A673 (cell line): ENCODE measurements around the gene TMEM203. TPM values are rescaled to one million over a fixed set of nuclear protein-coding genes. Genes with fewer than 3 reads are reported as not detected.

Experiments
- BruUV-seq: library from RNA; stranded (reverse); fragments of 400-500 nt; replicated peaks from 2 replicates; lab custom pipeline; 2021; lab: Mats Ljungman, UMichigan
- CTCF ChIA-PET: fragments of 300-600 bp; sonication (Branson Sonifier 250); formaldehyde crosslinking; loops from one replicate; lab custom pipeline; 2022; ENCODE audit warnings: antibody characterized with exemption; lab: Charles Lee
- POLR2A ChIA-PET: fragments of 300-600 bp; sonication (Branson Sonifier 250); formaldehyde crosslinking; loops from one replicate; lab custom pipeline; 2022; ENCODE audit warnings: antibody characterized with exemption; ENCODE audit not compliant: low non-redundant PET; lab: Charles Lee
- DNase-seq: peaks from one replicate; pipeline ENCODE4 v3.0.0-alpha.2; 2015; ENCODE audit warnings: low spot score
- H3K27ac ChIP-seq: fragments of 200-600 bp; sonication (generic); 2 replicates; pipeline ENCODE4 v1.5.1; 2016; ENCODE audit warnings: mixed run types, low read depth, mild to moderate bottlenecking, mixed read lengths, antibody characterized with exemption, low read length; ENCODE audit not compliant: poor library complexity, severe bottlenecking
- H3K27me3 ChIP-seq: fragments of 200-600 bp; sonication (generic); replicated peaks from 2 replicates; pipeline ENCODE4 v1.6.1; 2017; ENCODE audit warnings: mixed run types, low read depth, mild to moderate bottlenecking, mixed read lengths, antibody characterized with exemption, low read length; ENCODE audit not compliant: insufficient read depth, poor library complexity
- H3K36me3 ChIP-seq: fragments of 200-600 bp; sonication (generic); 2 replicates; pipeline ENCODE4 v1.6.1; 2016; ENCODE audit warnings: mixed run types, mild to moderate bottlenecking, mixed read lengths, antibody characterized with exemption, low read length; ENCODE audit not compliant: insufficient read depth, poor library complexity, severe bottlenecking
- H3K4me1 ChIP-seq: fragments of 200-600 bp; sonication (generic); 2 replicates; pipeline ENCODE4 v1.6.1; 2017; ENCODE audit warnings: mixed run types, mild to moderate bottlenecking, mixed read lengths, antibody characterized with exemption, low read length; ENCODE audit not compliant: insufficient read depth, poor library complexity, severe bottlenecking
- H3K4me3 ChIP-seq: fragments of 200-600 bp; sonication (generic); 2 replicates; pipeline ENCODE4 v1.5.1; 2016; ENCODE audit warnings: low read depth, mixed run types, mild to moderate bottlenecking, mixed read lengths, low read length; ENCODE audit not compliant: poor library complexity, severe bottlenecking
- H3K9me3 ChIP-seq: fragments of 200-600 bp; sonication (generic); 2 replicates; pipeline ENCODE4 v1.6.1; 2016; ENCODE audit warnings: mixed run types, low read depth, mild to moderate bottlenecking, mixed read lengths, antibody characterized with exemption, low read length; ENCODE audit not compliant: poor library complexity, severe bottlenecking
- EZH2 ChIP-seq: fragments of 200-600 bp; sonication (generic); IDR thresholded peaks from 2 replicates; pipeline ENCODE4 v1.6.1; 2017; ENCODE audit warnings: borderline replicate concordance, low read depth, mild to moderate bottlenecking, mixed read lengths, antibody characterized with exemption, low read length; ENCODE audit not compliant: poor library complexity, severe bottlenecking
- intact Hi-C: fragments of 100-400 bp; cut with micrococcal nuclease; formaldehyde crosslinking; loops from one replicate; pipeline ENCODE4 v1.10.0; 2022; ENCODE audit not compliant: unreplicated experiment
- total RNA-seq: library from RNA; stranded (reverse); gene quantifications from 2 replicates; pipeline ENCODE4 v1.2.3, GENCODE V29; 2021
- TF ChIP-seq, protein P1 (sequence below): fragments of 300-800, 200-600 bp; sonication (generic); conservative IDR thresholded peaks from 2 replicates; pipeline ENCODE4 v1.5.1; 2017; ENCODE audit warnings: low read depth, mild to moderate bottlenecking, antibody characterized with exemption, low read length, moderate library complexity, mixed read lengths

TMEM203 gene
- total RNA-seq, 1 experiment from 2014 or later = 37.5 TPM

DNA sequence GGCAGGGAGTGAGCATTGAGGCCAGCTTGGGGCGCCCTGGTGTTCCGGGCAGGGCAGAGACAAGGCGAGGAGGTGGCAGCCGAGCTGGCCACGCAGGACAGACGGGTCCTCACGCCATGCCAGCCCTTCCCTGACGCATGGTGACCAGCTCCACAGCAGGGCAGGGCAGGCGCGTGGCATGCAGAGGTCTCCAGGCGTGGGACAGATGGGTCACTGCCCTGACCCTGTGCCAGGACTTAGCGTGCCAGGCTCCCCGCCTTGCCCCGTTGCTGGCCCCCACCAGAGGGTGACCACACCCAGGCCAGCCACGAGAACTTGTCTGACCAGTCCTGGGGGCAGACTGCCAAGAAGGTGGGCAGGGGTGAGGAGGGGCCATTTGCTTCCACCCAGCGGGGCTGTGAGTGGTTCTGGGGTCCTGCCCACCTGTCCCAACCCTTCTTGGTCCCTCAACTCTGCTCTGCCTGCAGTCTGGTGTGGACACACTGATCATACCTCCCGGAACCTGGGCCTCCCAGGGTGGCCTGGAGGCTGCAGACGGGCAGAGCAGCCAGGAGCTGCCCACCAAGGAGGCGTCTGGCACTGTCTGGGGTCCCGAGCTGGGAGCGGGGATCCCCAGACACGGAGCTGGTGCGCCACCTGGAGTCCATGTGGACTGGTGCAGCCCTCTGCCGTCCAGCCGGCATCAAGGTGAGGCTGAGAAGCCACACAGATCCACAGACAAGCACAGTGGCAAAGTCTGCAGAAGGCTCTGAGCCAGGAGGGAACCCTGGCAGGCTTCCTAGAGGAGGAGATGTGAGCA is 21.8 kb upstream of the TMEM203 start, which contains the start of gene RNF224:
Gene RNF224, plus strand, starts transcription at position 449 of the 799 bp plus-strand sequence. CDS start 834 bp downstream, outside the sequence.
- ChIA-PET POLR2A (interaction anchor here (1.4 kb wide), 1 partner anchor 13 kb away, joined by 3 read pairs; no protein-coding TSS in a partner anchor), CTCF (interaction anchor here (0.6 to 1.8 kb wide), 5 partner anchors 9 to 181 kb away, joined by 3 to 10 read pairs (median 6); partner anchors contain the start of gene NPDC1)
- Histone ChIP-seq H3K4me1 (peaks cover 9% of the 10 kb centered on the region), H3K9me3 (no peaks in the 10 kb centered on the region), H3K27me3 (no peaks in the 10 kb centered on the region), H3K36me3 (no peaks in the 10 kb centered on the region), H3K4me3 (no peak within 1 kb of the TSS), H3K27ac (no peak within 1 kb of the TSS)
- no TSS peak for BruUV-seq
- no peak for TF ChIP-seq EZH2
- TF ChIP-seq, protein P1, sequence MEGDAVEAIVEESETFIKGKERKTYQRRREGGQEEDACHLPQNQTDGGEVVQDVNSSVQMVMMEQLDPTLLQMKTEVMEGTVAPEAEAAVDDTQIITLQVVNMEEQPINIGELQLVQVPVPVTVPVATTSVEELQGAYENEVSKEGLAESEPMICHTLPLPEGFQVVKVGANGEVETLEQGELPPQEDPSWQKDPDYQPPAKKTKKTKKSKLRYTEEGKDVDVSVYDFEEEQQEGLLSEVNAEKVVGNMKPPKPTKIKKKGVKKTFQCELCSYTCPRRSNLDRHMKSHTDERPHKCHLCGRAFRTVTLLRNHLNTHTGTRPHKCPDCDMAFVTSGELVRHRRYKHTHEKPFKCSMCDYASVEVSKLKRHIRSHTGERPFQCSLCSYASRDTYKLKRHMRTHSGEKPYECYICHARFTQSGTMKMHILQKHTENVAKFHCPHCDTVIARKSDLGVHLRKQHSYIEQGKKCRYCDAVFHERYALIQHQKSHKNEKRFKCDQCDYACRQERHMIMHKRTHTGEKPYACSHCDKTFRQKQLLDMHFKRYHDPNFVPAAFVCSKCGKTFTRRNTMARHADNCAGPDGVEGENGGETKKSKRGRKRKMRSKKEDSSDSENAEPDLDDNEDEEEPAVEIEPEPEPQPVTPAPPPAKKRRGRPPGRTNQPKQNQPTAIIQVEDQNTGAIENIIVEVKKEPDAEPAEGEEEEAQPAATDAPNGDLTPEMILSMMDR = peak; percentile 97
- DNase-seq = peak; percentile 87
- intact Hi-C loops = loop anchor here (1.0 kb wide), 1 partner anchor 109 kb away; no protein-coding TSS in a partner anchor

DNA sequence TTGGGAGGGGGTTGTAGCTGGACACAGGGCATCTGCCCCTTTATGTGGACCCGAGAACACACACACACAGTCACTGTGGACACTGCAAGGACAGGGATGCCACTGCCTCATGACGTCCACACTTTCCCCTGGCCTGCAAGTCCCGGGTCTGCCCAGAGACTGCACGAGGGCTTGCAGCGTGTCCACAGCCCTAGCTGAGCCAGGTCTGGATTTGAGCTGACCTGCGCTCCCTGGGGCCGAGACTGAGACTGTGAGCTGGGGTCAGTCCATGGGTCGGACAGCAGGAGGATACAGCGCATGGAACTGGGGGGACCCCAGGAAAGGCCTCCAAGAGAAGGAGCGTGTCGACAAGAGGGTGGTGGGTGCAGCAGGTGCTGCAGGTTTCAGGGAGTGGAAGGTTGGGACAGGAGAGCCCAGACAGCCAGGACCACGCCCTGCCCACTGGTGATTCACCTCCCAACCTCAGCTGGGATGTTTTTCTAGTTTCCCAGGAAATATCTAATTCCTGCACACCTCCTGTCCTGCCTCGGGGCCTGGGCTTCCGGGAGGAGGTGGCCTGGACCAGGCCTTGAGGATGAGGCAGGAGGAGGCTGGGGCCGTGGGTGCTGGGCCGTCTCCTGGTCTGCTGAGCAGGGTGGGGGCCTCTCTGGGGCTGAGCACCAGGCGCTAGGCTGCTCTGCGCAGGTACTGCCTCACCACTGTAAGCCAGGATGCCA is 21.0 kb upstream of the TMEM203 start:
- H3K4me3 ChIP-seq = no peak overlapping the region
- no peaks in the 10 kb centered on the region for H3K9me3 ChIP-seq
- H3K27me3 ChIP-seq = no peaks in the 10 kb centered on the region
- POLR2A ChIA-PET = interaction anchor here (1.4 kb wide), 1 partner anchor 14 kb away, joined by 3 read pairs; no protein-coding TSS in a partner anchor
- H3K4me1 ChIP-seq = peaks cover 9% of the 10 kb centered on the region
- no peak for DNase-seq
- TF ChIP-seq EZH2 = no peak
- TF ChIP-seq, protein P1 = no peak
- intact Hi-C loops = loop anchor here (1.0 kb wide), 1 partner anchor 108 kb away; no protein-coding TSS in a partner anchor
- H3K27ac ChIP-seq = no peak overlapping the region
- no TSS peak for BruUV-seq
- CTCF ChIA-PET = interaction anchor here (1.8 kb wide), 1 partner anchor 10 kb away, joined by 10 read pairs; no protein-coding TSS in a partner anchor
- H3K36me3 ChIP-seq = no peaks in the 10 kb centered on the region

DNA sequence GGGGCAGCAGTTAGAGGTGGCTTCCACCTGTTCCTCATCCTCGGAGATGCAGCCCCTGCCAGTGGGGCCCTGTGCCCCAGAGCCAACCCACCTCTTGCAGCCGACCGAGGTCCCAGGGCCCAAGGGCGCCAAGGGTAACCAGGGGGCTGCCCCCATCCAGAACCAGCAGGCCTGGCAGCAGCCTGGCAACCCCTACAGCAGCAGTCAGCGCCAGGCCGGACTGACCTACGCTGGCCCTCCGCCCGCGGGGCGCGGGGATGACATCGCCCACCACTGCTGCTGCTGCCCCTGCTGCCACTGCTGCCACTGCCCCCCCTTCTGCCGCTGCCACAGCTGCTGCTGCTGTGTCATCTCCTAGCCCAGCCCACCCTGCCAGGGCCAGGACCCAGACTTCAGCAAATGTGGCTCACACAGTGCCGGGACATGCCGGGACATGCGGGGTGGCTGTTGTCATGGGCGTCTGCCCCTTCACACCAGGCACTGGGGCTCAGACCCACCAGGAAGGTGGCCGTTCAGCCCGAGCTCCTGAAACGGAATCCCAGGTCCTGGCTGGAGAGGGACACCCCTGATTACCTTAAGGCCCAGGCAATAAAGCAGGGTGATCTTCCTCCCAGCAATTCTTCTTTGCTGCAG is 20.4 kb upstream of the TMEM203 start:
- Histone ChIP-seq H3K4me1 (peaks cover 9% of the 10 kb centered on the region), H3K36me3 (no peaks in the 10 kb centered on the region), H3K9me3 (no peaks in the 10 kb centered on the region), H3K27me3 (no peaks in the 10 kb centered on the region), H3K27ac (no peak overlapping the region), H3K4me3 (no peak overlapping the region)
- ChIA-PET CTCF (interaction anchor here (0.5 kb wide), 1 partner anchor 106 kb away, joined by 3 read pairs; no protein-coding TSS in a partner anchor), POLR2A (no interaction called here)
- DNase-seq = no peak
- TF ChIP-seq, protein P1 = no peak
- TF ChIP-seq EZH2 = no peak
- BruUV-seq = no TSS peak
- intact Hi-C loops = no loop called here
